Ureter (tissue), 1 donor: ENCODE measurements around the gene SPATA3. TPM values are rescaled to one million over a fixed set of nuclear protein-coding genes. Genes with fewer than 3 reads are reported as not detected.
"Not testable (repeated sequence)": the region's sequence is repeated elsewhere in the genome, so short reads cannot be mapped to it uniquely, and the experiment has no call there.

Source experiments
- DNase-seq: peaks from one replicate; pipeline ENCODE4 v3.0.0-alpha.2; 2020; ENCODE audit warnings: low spot score
- total RNA-seq: library from RNA; stranded (reverse); gene quantifications from one replicate; pipeline ENCODE4 v1.2.4, GENCODE V29; 2023
- donor health status: DM: yes; HTN: yes; CAD: no.

The SPATA3 gene
- total RNA-seq, 1 donor from 2014 or later, result not detected

DNA sequence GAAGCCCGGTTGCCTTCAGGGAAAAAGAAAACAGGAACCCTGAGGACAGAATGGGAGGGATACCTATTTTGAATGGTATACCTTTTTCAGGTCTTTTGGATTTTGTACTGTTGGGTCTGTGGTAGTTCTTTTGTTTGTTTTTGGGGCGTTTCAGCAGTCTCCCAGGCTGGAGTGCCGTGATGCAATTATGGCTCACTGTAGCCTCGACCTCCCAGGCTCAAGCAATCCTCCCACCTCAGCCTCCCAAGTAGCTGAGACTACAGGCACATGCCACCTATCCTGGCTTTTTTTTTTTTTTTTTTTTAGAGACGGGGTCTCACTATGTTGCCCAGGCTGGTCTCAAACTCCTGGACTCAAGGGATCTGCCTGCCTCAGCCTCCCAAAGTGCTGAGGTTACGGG, 27.6 kb upstream of the SPATA3 start:
- not testable (repeated sequence) for DNase-seq

DNA sequence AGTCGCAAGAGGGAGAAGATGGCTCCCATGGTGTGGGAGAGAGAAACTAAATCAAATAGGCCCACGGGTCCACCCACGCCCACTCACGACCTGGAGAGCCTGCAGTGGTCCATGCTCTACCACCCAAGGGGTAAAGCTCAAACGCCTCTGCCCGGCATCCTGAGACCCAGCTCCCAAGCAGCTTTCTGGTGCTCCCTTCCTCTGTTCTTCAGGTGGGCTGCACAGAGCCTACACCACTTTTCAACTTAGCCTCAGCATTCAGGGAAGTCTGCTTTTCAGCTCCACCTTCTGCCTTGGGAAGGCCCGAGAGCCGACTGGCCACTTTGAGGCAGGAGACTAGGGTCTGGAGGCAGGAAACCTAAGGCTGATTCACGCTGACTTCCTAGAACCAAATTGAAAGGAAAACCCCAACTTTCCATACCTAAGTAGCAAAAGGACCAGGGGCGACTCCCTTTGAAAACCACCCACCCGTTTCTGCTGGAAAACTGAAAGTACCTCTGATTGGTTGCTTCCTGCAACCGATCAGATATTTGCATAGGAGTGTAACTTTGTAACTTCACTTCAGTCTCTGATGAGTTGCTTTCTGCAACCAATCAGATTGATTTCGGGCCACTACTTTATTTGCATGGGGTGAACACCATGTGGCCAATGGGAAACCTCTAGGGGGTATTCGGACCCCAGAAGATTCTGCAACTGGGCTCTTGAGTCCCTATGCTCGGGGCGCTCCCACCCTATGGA, 26.8 kb upstream of the SPATA3 start:
- no peak for DNase-seq

DNA sequence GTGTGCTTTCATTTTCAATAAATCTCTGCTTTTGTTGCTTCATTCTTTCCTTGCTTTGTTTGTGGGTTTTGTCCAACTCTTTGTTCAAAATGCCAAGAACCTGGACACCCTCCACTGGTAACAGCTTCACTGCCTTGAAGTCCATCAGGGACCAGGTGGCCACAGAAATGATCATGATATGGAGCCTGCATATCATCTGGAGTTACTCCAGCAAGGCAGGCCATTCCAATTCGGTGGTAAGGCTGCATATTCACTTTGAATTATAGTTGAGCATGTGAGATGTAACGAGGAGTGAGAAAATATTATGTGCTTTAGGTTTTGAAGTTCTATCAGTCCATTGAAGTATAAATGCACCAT, 26.3 kb upstream of the SPATA3 start:
- no peak for DNase-seq

DNA sequence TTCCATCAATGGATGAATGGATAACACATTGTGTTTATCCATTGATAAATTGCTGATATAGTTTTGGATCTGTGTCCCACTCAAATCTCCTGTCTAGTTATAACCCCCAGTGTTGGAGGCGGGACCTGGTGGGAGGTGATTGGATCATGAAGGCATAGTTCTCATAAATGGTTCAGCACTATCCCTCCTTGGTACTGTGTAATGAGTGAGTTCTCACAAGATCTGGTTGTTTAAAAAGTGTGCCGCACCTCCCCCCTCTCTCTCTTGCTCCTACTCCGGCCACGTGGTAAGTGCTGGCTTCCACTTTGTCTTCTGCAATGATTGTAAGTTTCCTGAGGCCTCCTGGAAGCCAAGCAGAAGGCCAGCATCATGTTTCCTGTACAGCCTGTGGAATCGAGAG, 23.9 kb upstream of the SPATA3 start:
- no peak for DNase-seq

DNA sequence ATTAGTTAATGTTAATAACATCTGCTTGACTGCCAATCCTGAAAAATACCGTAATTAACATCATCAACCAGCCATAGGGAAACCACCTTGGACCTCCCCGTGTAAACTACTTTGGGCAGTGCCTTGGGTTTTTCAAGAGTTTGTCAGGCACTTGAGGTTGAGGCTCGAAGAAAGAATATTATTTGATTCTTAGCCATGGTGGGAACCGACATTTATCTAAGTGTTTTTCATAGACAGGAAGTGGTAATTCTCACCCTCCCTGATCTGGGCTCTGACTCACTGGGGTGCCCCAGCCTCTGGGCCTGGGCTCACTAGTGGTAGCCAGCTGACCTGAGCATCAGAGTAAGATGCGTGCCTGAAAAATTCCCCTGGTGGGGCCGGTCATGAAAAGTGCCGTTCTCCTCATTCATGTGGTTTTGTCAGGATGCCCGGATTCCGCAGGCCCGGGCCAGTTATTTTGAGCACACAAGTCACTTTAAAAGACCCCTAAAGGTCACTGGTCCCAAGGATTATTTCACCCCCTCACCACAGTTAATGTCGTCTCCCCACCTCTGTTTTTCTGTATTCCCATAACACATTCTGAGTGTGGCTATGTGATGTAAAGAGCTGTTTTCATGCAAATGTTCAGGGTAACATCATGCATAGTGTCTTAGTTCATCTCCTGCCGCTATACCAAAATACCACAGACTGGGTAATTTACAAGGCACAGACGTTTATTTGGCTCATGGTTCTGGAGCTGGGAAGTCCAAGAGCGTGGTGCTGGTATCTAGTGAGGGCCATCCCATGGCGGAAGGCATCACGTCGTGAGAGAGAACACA, 21.6 kb upstream of the SPATA3 start:
- no peak for DNase-seq

DNA sequence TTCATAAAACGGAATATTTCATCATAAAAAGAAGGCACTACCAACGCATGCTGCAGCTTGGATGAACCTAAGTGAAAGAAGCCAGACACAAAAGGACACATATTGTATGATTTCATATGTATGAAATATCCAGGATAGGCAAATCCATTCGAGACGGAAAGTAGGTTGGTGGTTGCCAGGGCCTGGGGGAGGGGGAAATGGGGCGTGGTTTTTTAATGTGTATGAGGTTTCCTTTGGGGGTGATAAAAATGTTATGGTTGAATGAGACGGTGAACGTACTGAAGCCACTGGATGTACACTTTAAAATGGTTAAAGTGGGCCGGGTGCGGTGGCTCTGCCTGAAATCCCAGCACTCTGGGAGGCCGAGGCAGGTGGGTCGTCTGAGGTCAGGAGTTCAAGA, 20.0 kb upstream of the SPATA3 start:
- DNase-seq, result no peak

DNA sequence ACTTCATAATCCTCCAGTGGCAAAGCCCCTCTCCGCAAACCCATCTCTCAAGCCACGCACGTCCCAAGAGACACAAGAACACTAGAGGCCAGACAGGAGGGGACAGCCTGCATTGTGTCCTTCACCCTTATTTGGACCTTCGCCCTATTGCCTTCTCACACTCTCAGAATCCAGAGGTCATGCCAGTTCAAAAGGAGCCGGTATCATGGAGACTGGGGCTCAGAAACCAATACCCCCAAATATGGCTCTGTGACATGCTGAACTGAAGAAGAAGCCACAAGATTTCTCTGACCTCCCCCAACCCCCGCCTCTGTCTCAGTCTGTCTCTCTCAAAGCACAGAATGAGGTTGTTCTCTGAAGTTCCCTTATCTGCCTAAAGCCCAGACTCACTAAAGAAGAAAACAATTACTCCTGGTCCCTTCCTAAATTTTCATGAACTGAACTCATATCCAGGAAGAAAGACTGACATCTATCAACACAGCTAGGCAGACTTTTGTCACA, 19.2 kb upstream of the SPATA3 start:
- DNase-seq, result no peak

DNA sequence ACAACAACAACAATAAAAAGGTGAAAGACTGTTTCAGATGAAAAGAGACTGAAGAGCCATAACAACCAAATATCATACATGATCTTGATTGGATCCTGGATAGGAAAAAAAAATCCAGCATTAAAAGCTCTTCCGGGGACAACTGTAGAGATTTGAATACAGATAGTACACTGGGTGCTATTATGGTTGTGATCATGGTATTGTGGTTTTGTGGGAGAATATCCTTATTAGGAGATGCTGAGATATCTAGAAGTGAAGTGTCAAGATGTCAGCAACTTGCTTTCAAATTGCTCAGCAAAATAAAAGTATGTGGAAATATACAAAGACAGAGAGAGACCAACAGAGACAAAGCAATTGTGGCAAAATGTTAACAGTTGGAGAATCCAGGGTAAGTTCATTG, 15.5 kb upstream of the SPATA3 start:
- no peak for DNase-seq

DNA sequence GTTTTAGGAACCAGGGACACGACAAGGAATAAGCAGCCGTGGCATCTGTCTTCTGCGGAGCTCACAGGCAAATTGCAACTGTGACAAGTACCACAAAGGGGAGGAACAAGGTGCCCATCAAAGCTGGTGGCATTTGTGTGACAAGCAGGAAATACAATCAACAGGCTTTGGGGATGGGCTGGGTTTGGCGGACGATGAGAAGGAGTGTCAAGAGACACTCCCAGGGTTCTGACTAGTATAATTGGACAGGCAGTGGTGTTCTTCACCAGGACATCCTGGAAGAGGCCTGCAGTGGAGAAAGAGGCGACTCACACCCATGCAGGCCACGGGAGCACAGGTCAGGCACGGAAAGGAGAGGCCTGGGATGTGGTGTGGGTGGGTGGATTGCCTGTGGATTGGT, 14.2 kb upstream of the SPATA3 start:
- no peak for DNase-seq

DNA sequence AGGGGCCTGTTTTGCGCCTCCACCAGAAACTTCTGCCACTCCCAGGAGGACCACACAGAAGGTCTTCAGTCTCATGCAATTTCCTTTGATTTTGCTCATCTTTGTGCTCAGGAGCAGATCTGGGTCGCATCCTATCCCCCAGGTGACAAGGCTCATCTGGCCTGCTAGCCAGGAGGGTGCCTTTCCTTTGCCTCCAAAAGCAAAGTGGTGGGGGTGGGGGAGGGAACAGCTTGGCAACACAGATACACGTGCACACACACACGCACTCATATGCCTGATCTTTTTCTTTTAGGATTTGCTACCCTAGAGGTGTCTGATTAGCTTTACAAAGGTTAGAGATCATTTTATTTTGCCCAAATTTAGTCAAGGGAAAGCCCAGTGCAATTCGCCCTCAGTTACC, 13.8 kb upstream of the SPATA3 start:
- no peak for DNase-seq

DNA sequence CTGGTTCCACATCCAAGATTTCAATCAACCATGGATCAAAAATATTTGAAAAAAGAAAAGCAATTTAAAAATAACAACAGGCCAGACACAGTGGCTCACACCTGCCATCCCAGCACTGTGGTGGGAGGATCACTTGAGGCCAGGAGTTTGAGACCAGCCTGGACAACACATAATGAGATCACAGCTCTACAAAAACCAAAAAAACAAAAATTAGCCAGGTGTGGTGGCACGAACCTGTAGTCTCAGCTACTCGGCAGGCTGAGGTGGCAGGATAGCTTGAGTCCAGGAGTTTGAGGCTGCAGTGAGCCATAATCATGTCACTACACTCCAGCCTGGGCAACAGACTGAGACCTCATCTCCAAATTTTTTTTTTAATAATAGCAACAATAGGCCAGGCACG, 13.4 kb upstream of the SPATA3 start:
- DNase-seq, result no peak

DNA sequence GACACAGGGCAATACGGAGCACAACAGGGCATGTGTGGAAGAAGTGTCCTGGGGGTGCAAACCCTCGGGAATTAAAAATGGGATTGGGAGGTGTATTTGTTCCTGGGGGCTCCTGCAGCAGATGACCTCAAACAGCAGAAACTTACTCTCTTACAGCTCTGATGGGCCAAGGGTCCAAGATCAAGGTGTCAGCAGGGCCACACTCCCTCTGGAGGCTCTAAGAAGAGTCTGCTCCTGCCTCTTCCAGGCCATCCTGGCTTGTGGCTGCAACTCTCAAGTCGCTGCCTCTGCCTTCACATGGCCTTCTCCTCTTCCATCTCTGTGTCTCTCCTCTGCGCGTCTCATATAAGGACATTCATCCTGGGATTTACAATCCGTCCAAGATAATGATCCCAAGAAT, 12.4 kb upstream of the SPATA3 start:
- no peak for DNase-seq

DNA sequence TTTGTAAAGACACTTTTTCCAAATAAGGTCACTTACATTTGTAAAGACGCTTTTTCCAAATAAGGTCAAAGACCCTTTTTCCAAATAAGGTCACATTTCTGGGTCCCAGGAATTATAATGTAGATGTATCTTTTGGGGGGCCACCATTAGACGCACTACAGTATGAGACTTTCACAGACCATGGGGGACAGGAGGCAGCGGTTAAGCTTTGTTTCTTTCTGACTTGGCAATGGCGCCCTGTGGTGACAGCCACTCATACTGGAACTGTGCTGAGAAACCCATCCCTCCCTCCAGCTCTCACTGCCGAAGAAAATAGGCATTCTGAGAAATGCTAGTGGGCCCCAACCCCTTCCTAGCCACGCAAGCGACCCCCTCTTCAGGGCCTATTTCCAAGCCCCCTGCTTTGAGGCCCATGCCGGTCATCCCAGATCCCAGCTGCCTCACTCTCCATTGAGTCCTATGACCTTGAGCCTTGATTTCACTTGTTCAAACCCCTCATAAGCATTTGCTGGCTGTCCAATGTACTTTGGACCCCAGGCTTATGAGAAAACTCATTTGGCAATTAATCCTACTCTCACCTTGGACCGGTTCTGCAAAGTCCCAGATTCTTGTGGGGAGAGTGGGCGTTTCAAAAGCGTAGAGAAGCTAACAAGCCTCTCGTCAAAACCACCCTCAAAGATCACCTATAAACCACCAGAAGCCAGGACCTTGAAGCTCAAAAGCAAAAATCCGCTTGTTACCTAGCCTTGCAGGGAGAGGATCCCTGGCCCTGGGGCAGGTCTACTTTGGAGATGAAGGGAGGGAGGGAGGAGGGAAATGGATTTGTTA, 11.3 kb upstream of the SPATA3 start:
- no peak for DNase-seq

DNA sequence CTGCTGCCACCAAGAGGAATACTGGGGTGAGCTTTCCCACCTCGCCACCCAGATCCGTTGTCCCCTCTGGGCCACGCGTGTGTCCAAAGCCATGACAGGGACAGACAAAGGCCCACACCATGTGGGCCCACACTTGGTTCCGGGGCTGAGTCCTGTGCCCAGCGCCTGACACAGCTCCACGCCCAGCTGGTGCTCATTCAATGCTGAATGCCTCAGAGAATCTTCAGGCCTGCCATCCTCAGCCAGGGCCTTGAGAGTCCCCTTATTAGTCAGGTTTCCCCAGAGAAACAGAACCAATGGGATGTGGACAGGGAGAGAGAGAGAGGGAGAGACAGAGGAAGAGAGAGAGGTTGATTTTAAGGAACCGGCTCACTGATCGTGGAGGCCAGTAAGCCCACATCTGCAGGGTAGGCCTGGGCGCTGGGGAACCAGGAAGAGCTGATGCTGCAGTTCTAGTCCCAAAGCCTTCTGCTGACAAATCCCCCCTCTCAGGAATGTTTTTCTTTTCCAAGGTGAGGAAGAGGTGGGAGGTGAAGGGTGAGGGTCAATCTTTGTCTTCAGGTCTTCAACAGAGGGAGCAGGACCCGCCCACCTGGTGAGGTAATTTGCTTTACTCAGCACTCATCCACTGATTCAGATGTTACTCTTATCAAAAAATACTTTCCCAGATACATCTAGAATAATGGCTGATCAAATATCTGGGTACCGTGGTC, 10.2 kb upstream of the SPATA3 start:
- DNase-seq, result no peak

DNA sequence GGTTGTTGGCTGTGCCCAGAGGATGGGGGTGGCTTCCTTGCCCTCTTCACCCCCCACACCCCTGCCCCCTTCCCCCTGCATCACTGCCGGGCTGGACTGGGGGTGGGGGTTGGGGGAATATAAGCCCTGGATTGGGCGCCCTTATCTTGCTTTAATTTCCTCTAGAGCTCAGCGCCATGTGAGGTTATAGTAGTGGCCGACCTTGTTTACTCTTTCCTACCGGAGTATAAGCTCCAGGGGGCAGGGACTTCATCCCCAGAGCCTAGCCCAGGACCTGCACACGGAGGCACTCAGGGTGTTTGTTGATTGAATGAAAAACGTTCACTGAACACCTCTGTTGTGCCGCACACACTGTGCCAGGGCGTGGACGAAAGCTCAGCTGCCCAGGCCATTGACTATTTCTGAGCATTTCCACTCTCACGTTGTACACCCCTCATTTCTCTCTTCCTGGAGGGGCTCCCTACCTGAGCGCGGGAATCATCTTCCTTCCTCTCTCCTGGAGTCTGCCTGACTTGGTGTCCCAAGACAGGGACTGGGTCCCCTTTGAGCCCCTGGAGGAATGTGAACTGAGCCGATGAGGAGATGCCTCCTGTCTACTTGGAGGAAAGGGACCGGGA, 9.3 kb upstream of the SPATA3 start:
- DNase-seq, result no peak

DNA sequence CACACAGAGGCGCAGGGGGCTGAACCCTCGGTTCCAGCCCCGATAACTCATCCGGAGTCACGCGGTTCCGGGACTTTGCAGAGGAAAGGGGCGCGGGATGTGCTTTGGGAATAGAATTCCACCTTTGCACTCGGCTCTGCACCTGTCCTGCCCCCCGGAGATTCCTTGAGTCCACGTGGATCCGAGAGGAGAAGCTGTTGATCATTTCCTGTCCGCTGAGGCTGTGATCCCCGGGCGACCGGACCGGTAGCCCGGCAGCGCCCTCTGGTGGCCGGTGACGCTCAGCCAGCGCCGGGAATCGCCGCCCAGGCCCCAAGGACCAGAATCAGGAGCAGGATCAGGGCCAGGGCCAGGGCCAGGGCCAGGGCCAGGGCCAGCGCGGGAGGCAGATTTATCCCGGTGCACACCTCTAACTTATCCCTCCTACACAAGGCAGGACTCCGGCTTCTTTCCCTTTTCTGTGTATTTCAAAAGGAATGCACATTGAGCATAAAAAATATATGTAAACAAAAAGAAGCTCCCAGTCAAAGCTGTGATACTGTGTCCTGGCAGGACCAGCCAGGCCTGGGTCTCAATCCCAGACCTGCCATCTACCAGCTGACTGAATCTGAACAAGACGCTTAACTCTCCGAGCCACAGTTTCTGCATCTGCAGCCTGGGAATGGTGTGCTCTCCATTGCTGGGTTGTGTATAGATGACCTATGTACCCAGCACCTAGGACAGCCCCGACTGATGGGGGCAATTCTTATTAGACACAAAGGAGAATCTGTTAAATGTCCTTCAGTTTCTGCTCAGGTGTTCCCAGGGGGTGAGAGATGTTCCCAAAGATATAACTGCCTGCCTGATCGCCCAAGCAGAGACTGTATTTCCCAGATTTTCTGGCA, 8.5 kb upstream of the SPATA3 start:
- peak; percentile 84 for DNase-seq

DNA sequence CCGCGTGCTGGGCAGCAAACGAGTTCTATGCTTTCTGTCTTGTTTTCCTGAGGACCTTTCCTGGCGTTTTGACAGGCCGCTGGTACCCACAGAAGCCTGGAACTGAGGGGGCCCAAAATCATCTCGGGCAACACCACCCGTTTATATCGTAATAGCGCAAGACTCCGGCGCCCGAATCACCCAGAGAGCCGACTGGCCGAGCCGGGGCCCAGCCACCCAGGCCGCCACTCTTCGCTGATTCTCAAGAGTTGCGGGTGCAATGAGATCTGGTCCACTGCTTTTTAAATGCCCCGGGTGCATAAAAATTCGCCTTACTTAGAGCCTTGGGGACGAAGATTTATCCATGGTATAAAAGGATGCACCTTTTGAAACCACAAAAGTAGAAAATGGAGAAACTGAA, 6.2 kb upstream of the SPATA3 start:
- no peak for DNase-seq

DNA sequence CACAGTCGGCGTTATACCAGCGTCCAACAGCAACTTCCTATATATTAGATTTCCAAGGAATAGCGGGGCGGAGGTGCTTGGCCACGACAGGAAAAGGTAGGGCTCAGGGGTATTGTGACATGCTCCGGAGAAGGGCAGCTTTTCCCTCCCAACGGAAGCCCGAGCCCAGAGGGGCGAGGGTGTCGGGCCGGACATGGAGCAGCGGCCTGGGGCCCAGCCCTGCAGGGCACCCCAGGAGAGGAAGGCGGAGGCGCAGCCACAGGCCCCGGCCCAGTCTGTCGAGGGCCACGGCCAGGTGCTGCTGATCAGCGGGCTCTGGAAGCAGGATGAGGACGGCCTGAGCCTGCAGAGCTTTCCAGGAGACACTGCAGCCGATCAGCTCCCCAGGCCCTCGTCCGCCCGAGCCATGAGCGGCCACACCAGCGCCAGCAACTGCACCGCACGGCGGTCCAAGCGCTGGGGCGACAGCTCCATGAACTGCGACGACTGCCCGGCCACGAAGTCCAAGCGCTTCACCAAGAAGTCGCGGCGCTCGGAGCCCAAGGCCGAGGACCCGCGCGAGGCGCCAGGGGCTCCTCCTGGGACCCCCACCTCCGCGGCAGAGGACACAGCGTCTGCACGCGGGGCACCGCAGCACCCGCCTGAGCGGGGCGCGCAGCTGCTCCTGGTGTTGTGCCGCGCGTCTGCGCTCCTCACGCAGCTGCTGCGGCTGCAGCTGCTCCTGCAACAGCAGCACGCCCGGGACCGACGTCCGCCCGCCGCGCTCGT, 5.6 kb upstream of the SPATA3 start:
- DNase-seq, result no peak

DNA sequence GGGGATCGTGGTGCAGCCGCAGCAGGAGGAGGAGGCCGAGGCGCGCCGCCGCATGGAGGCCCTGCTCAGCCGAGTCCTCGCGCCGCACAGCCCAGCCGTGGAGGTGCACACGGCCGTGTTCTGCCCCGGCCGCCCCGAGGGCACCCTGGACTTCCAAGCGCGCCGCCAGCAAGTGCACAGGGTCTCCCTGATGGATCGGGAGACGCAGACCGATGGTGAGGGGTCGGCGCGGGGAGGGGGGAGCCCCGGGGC, 5.1 kb upstream of the SPATA3 start:
- no peak for DNase-seq

DNA sequence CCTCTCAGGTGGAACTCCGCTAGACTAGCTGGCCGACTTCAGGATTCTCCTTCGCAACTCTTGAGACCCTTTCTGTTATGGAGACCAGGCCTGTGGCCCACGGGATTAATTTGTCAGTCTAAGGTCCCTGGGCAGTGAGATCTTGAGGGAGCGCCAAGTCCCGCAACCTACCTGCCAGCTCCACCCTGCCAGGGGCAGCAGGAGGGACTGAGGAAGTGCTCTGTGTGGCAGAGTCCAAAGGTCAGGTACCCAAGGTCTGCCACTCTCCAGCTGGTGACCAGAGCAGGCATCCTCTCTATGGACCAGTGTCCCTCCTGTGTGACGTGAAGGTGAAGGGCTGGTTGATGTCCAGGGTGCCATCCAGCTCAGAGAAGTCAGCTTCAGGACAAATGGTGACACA, 4.3 kb upstream of the SPATA3 start:
- DNase-seq, result no peak
